ENCODE data around the gene WWTR1. TPM values are rescaled to one million over a fixed set of nuclear protein-coding genes. Genes with fewer than 3 reads are reported as not detected.

The WWTR1 gene
- total RNA-seq, 1 experiment from 2014 or later: 24.4 TPM

DNA sequence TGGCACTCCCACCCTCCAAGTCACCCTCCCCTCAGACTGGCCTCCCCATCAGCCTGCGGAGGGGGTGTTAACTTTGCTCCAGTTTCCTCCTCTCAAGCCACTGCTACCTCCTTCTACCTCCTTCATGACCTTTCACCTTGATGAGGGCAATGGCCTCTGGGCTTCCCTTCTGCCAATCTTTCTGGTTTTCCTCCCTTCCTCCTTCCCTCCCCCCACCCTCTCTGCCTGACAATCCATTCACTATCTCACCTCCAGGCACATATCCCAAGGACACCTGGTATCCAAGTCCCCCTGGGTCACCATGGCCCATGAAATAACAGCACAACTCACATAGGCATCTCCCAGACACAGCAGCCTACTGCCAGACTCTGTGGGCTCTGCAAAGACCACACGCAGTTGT, 80.0 kb downstream of the WWTR1 start:
- DNase-seq: no peak
- TF ChIP-seq, protein P1, sequence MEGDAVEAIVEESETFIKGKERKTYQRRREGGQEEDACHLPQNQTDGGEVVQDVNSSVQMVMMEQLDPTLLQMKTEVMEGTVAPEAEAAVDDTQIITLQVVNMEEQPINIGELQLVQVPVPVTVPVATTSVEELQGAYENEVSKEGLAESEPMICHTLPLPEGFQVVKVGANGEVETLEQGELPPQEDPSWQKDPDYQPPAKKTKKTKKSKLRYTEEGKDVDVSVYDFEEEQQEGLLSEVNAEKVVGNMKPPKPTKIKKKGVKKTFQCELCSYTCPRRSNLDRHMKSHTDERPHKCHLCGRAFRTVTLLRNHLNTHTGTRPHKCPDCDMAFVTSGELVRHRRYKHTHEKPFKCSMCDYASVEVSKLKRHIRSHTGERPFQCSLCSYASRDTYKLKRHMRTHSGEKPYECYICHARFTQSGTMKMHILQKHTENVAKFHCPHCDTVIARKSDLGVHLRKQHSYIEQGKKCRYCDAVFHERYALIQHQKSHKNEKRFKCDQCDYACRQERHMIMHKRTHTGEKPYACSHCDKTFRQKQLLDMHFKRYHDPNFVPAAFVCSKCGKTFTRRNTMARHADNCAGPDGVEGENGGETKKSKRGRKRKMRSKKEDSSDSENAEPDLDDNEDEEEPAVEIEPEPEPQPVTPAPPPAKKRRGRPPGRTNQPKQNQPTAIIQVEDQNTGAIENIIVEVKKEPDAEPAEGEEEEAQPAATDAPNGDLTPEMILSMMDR (conservative IDR thresholded peaks at IDR 0.05): no peak
- Mint-ChIP-seq H3K27me3 (ENCODE audit: low read depth) (peaks cover 9% of the 10 kb centered on the region), H3K4me3 (no peak overlapping the region), H3K9me3 (no peaks in the 10 kb centered on the region), H3K36me3 (ENCODE audit: insufficient read depth in 1 of 3, low read depth in 3 of 3) (peaks cover 0 to 5% (median 1%) of the 10 kb centered on the region in 3 experiments; a peak in 5 of 7 replicates), H3K27ac (peak overlapping the region in 2 of 3 experiments; percentile 45 to 88; a peak in 3 of 7 replicates), H3K4me1 (peaks cover 50 to 66% of the 10 kb centered on the region in 2 experiments)
- no peak overlapping the region for H3K9ac ChIP-seq (ENCODE audit: extremely low read depth, insufficient read length, low read length)
- H3K27me3 ChIP-seq (ENCODE audit: insufficient read depth, low read length): no peaks in the 10 kb centered on the region
- peaks cover 3% of the 10 kb centered on the region; the same call in 1 of the 2 replicates for H3K79me2 ChIP-seq (ENCODE audit: insufficient read depth, low read length)
- WGBS (ENCODE audit: extremely low coverage, insufficient read length, low lambda C conversion rate): no CpG with 5 or more reads among the region's 2 CpGs
- H2BK20ac ChIP-seq (ENCODE audit: low read depth, low read length, poor library complexity, severe bottlenecking): no peak overlapping the region
- H3K27ac ChIP-seq (ENCODE audit: insufficient read length, low read depth, low read length): no peak overlapping the region
- H3K23ac ChIP-seq (ENCODE audit: insufficient read length, low read depth, low read length): no peak overlapping the region
- H3K18ac ChIP-seq (ENCODE audit: insufficient read length, low read depth, low read length): no peak overlapping the region
- H4K91ac ChIP-seq (ENCODE audit: insufficient read length, low read depth, low read length): no peak overlapping the region
- no peak overlapping the region for H3K4me2 ChIP-seq (ENCODE audit: insufficient read depth, insufficient read length, low read length)
- peaks cover 22% of the 10 kb centered on the region for H3K4me1 ChIP-seq (ENCODE audit: insufficient read depth, low read length)
- no peaks in the 10 kb centered on the region for H3K23me2 ChIP-seq (ENCODE audit: insufficient read length, low read depth, low read length, poor library complexity, severe bottlenecking)
- no peak overlapping the region for H4K5ac ChIP-seq (ENCODE audit: insufficient read length, low read depth, low read length)
- H3T11ph ChIP-seq (ENCODE audit: low read length): no peak overlapping the region
- H2AFZ ChIP-seq (ENCODE audit: low read length): no peak overlapping the region
- H3K14ac ChIP-seq (ENCODE audit: insufficient read depth, low read length): no peak overlapping the region
- no peak overlapping the region for H2BK5ac ChIP-seq (ENCODE audit: insufficient read length, low read length)
- H3K79me1 ChIP-seq (ENCODE audit: insufficient read depth, low read depth, low read length, poor library complexity, severe bottlenecking): no peaks in the 10 kb centered on the region
- H2BK120ac ChIP-seq (ENCODE audit: low read depth, low read length, poor library complexity, severe bottlenecking): no peak overlapping the region
- H4K20me1 ChIP-seq (ENCODE audit: control insufficient read depth, insufficient read depth, insufficient read length): no peaks in the 10 kb centered on the region
- H3K9me3 ChIP-seq (ENCODE audit: control insufficient read depth, low read depth, low read length): no peaks in the 10 kb centered on the region
- no peak overlapping the region for H3K56ac ChIP-seq (ENCODE audit: insufficient read length, low read depth, low read length)
- no peak overlapping the region for H4K8ac ChIP-seq (replicated peaks; ENCODE audit: insufficient read length, low read depth, low read length)
- no peak overlapping the region for H2BK12ac ChIP-seq (ENCODE audit: insufficient read length, low read depth, low read length)
- no peak overlapping the region for H2AK5ac ChIP-seq (ENCODE audit: insufficient read length, low read length)
- H2BK15ac ChIP-seq (ENCODE audit: low read depth, low read length): no peak overlapping the region
- H3K4ac ChIP-seq (ENCODE audit: low read depth, low read length): no peak overlapping the region
